Caco-2 (cell line): Measurements from ENCODE around the gene FARS2. TPM values are rescaled to one million over a fixed set of nuclear protein-coding genes. Genes with fewer than 3 reads are reported as not detected.

Experiments
- BruUV-seq: library from RNA; stranded (reverse); fragments of 400-500 nt; replicated peaks from 2 replicates; lab custom pipeline; 2021; lab: Mats Ljungman, UMichigan
- CTCF ChIA-PET: fragments of 300-600 bp; sonication (Branson Sonifier 250); formaldehyde crosslinking; loops from one replicate; lab custom pipeline; 2022; ENCODE audit warnings: antibody characterized with exemption; lab: Charles Lee
- POLR2A ChIA-PET: fragments of 300-600 bp; sonication (Branson Sonifier 250); formaldehyde crosslinking; loops from one replicate; lab custom pipeline; 2022; ENCODE audit warnings: antibody characterized with exemption; lab: Charles Lee
- DNase-seq, 2 experiments: peaks; one replicate each; pipeline versions ENCODE4 v3.0.0 to v3.0.0-alpha.2; 2020 to 2022
- H3K27me3 ChIP-seq: replicated peaks from 2 replicates; pipeline ENCODE4 v1.6.0; 2011; ENCODE audit warnings: low read length; ENCODE audit not compliant: control insufficient read depth, insufficient read depth
- H3K36me3 ChIP-seq: 2 replicates; pipeline ENCODE4 v1.5.1; 2011; ENCODE audit warnings: low read length; ENCODE audit not compliant: control insufficient read depth, insufficient read depth
- H3K4me1 ChIP-seq: fragments of 250-450 bp; sonication (Bioruptor Pico); 2 replicates; pipeline ENCODE4 v1.5.1; 2020; ENCODE audit warnings: mild to moderate bottlenecking
- H3K4me3 ChIP-seq: 2 replicates; pipeline ENCODE4 v1.5.1; 2011; ENCODE audit warnings: low read depth, mild to moderate bottlenecking, control low read depth, low read length
- H3K9me3 ChIP-seq: fragments of 250-450 bp; sonication (Bioruptor Pico); 2 replicates; pipeline ENCODE4 v1.5.1; 2020; ENCODE audit warnings: mild to moderate bottlenecking, moderate library complexity
- H3K27ac Mint-ChIP-seq: one replicate; pipeline ENCODE4 v1.8.0; 2022; ENCODE audit warnings: mixed read lengths; ENCODE audit not compliant: unreplicated experiment
- H3K27me3 Mint-ChIP-seq: one replicate; pipeline ENCODE4 v1.8.0; 2022; ENCODE audit warnings: mixed read lengths; ENCODE audit not compliant: insufficient read depth, unreplicated experiment
- H3K36me3 Mint-ChIP-seq: one replicate; pipeline ENCODE4 v1.8.0; 2022; ENCODE audit warnings: mild to moderate bottlenecking, mixed read lengths; ENCODE audit not compliant: insufficient read depth, unreplicated experiment
- H3K4me1 Mint-ChIP-seq: one replicate; pipeline ENCODE4 v1.8.0; 2022; ENCODE audit warnings: low read depth, mixed read lengths; ENCODE audit not compliant: unreplicated experiment
- H3K4me3 Mint-ChIP-seq: one replicate; pipeline ENCODE4 v1.8.0; 2022; ENCODE audit warnings: mild to moderate bottlenecking, moderate library complexity, mixed read lengths; ENCODE audit not compliant: unreplicated experiment
- H3K9me3 Mint-ChIP-seq: one replicate; pipeline ENCODE4 v1.8.0; 2022; ENCODE audit warnings: mixed read lengths; ENCODE audit not compliant: unreplicated experiment
- intact Hi-C: fragments of 100-400 bp; cut with micrococcal nuclease; formaldehyde crosslinking; loops from one replicate; pipeline ENCODE4 v1.10.0; 2022; ENCODE audit not compliant: unreplicated experiment
- total RNA-seq: library from RNA; stranded (reverse); gene quantifications from 2 replicates; pipeline ENCODE4 v1.2.3, GENCODE V29; 2022
- TF ChIP-seq, protein P1 (sequence below), 2 experiments: fragments of 200-600 bp in 1 of 2; IDR thresholded peaks; 1 replicate in 1 of 2; 2 replicates in 1 of 2; pipeline versions ENCODE4 v1.5.1 to v1.8.0; 2011 to 2022; ENCODE audit warnings: antibody characterized with exemption in 1 of 2, control low read depth in 1 of 2, inconsistent platforms in 1 of 2, low read depth in 1 of 2, low read length in 1 of 2, mild to moderate bottlenecking in 1 of 2, moderate library complexity in 1 of 2; ENCODE audit not compliant: insufficient read depth in 1 of 2, severe bottlenecking in 1 of 2, unreplicated experiment in 1 of 2

Gene FARS2
- total RNA-seq, 1 experiment from 2014 or later = 15.4 TPM

DNA sequence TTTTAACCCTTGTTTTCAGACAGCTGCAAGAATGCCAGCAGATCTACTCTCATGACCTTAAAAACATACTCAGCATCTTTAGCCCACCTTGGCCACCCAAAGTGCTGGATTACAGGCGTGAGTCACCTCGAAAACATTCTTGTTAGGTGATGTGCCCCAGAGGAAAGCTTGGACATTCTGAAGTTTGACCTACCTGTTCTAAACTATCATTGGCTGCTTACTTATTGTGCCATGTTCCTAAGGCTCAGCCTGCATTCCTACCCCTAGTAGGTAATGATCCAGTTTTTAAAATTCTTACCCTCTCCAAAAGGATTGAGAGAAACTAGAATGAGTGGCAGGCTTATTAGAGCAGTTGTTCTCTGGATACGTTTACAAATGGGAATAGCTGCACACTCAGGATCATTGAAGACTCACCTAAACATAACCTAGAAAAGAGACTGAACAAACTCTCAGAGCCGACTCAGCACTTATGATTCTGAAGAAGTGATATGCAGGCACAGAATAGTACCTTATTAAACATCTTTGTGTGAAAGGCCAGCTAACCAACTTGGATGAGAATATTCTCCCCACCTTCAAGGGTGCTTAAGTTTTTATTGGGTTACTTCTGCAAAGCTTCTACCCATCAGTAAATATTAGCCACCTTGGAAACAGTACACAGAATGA lies 383.3 kb downstream of the FARS2 start:
- no peak overlapping the region for H3K4me3 ChIP-seq
- peak overlapping the region; percentile 18 for H3K27ac Mint-ChIP-seq
- H3K9me3 Mint-ChIP-seq = no peaks in the 10 kb centered on the region
- DNase-seq = peak in 1 of 2 experiments; percentile 5
- H3K4me1 ChIP-seq = peaks cover 8% of the 10 kb centered on the region; the same call in 1 of the 2 replicates
- TF ChIP-seq, protein P1, sequence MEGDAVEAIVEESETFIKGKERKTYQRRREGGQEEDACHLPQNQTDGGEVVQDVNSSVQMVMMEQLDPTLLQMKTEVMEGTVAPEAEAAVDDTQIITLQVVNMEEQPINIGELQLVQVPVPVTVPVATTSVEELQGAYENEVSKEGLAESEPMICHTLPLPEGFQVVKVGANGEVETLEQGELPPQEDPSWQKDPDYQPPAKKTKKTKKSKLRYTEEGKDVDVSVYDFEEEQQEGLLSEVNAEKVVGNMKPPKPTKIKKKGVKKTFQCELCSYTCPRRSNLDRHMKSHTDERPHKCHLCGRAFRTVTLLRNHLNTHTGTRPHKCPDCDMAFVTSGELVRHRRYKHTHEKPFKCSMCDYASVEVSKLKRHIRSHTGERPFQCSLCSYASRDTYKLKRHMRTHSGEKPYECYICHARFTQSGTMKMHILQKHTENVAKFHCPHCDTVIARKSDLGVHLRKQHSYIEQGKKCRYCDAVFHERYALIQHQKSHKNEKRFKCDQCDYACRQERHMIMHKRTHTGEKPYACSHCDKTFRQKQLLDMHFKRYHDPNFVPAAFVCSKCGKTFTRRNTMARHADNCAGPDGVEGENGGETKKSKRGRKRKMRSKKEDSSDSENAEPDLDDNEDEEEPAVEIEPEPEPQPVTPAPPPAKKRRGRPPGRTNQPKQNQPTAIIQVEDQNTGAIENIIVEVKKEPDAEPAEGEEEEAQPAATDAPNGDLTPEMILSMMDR (IDR thresholded peaks at IDR 0.05; ENCODE audit: insufficient read depth in 1 of 2, low read depth in 1 of 2, low read length in 1 of 2, severe bottlenecking in 1 of 2, unreplicated experiment in 1 of 2) = no peak
- CTCF ChIA-PET = no interaction called here
- H3K27me3 ChIP-seq = no peaks in the 10 kb centered on the region
- 0 out of 2 replicates have a peak, but pooled peaks cover 4% of the 10 kb centered on the region for H3K9me3 ChIP-seq
- H3K27me3 Mint-ChIP-seq = no peaks in the 10 kb centered on the region
- no TSS peak for BruUV-seq
- no peaks in the 10 kb centered on the region for H3K36me3 Mint-ChIP-seq
- POLR2A ChIA-PET = no interaction called here
- H3K4me1 Mint-ChIP-seq = no peaks in the 10 kb centered on the region
- no peaks in the 10 kb centered on the region for H3K36me3 ChIP-seq
- intact Hi-C loops = no loop called here
- no peak overlapping the region for H3K4me3 Mint-ChIP-seq

DNA sequence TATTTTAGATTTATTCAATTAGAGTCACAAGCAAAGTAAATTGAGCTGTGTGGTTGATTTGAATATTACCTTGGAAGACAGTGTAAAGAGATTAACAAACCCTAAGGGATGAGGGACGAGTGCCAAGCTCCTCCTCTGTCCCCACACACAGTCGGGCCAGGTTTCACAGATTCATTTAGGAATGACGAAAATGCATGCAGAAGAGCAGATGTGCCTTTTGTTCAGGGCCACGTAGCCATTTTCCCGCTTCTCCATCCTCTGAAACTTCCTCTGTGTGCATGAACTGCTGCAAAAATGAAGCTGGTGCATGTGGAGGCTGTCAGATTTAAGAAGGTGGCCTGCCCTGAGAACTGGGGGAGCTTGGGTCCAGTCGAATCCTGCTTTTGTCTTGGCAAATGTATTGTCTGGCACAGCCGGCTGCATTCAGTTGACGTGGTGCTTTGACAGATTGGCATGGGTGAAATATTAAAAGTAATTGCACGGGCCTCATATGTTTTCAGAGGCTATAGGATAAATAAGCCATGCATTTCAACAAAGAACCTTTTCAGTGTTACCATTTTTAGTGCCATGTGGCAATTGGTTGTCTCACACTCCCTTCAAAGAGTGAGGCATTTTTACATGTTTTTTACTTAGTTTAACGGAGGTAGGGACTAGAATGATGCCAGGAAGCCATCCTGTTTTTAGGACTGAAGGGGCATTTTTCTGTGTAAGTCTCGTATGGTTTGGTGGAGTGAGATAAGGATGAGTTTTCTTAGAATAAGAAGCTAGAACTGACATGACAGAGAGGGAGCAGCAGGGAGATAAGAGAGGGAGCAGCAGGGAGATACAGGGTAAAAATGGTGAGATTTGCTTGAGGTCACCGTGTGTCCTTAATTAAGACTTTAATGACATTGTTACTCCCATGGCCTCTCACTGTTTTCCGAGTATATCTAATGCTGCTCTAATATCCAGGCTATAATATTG lies 384.3 kb downstream of the FARS2 start:
- Mint-ChIP-seq H3K36me3 (no peaks in the 10 kb centered on the region), H3K27me3 (no peaks in the 10 kb centered on the region), H3K4me1 (no peaks in the 10 kb centered on the region), H3K27ac (no peak overlapping the region), H3K4me3 (no peak overlapping the region), H3K9me3 (no peaks in the 10 kb centered on the region)
- TF ChIP-seq, protein P1 (IDR thresholded peaks at IDR 0.05; ENCODE audit: insufficient read depth in 1 of 2, low read depth in 1 of 2, low read length in 1 of 2, severe bottlenecking in 1 of 2, unreplicated experiment in 1 of 2) = no peak
- H3K4me1 ChIP-seq = peaks cover 8% of the 10 kb centered on the region; the same call in 1 of the 2 replicates
- H3K36me3 ChIP-seq = no peaks in the 10 kb centered on the region
- ChIA-PET POLR2A (no interaction called here), CTCF (no interaction called here)
- intact Hi-C loops = no loop called here
- BruUV-seq = no TSS peak
- H3K27me3 ChIP-seq = no peaks in the 10 kb centered on the region
- no peak for DNase-seq
- no peak overlapping the region for H3K4me3 ChIP-seq
- no peaks in the 10 kb centered on the region for H3K9me3 ChIP-seq

DNA sequence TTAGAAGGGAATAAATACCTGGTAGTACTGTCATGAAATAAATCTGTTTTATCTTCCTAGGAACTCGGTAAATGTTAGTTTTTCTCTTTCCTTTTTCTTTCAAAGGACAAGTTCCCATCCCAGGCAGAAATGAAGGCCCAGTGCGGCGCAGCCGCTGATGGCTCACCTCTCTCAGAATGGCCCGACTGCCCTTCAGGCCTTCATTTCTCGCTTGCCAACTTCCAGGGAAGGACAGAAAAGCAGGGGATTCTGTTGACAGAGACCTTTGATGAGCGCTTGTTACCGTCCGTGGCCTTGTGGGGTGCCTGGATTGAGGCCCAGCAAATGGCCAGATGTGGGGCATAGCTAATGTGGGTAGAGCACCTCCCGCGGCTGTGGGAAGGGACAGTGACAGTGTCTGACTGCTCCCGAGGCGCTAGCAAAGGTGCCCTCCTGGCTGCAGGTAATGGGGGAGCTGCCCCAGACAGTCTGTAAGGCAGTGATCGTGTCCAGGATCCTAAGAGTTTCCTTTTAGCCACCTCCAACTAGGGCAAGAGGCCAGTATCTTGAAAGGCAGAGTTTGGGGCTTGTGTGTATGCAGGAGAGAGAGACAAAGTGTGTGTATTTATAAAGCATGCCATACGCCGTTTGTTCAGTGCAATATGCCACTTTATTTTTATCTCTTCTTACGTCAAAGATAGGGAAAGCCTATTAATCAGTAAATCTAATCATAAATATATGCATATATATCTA lies 391.3 kb downstream of the FARS2 start:
- Mint-ChIP-seq H3K36me3 (no peaks in the 10 kb centered on the region), H3K9me3 (no peaks in the 10 kb centered on the region), H3K4me1 (no peaks in the 10 kb centered on the region), H3K27ac (no peak overlapping the region), H3K27me3 (no peaks in the 10 kb centered on the region), H3K4me3 (no peak overlapping the region)
- DNase-seq = no peak
- POLR2A ChIA-PET = interaction anchor here (0.6 kb wide), 1 partner anchor 10 kb away, joined by 3 read pairs; no protein-coding TSS in a partner anchor
- Histone ChIP-seq H3K27me3 (no peaks in the 10 kb centered on the region), H3K9me3 (no peaks in the 10 kb centered on the region), H3K4me3 (no peak overlapping the region), H3K4me1 (no peaks in the 10 kb centered on the region), H3K36me3 (no peaks in the 10 kb centered on the region; the same call in 1 of the 2 replicates)
- CTCF ChIA-PET = no interaction called here
- TF ChIP-seq, protein P1 (IDR thresholded peaks at IDR 0.05; ENCODE audit: insufficient read depth in 1 of 2, low read depth in 1 of 2, low read length in 1 of 2, severe bottlenecking in 1 of 2, unreplicated experiment in 1 of 2) = no peak
- BruUV-seq = no TSS peak
- intact Hi-C loops = no loop called here
